Gastrocnemius medialis (tissue), 4 donors: ENCODE results near the gene IQCB1.

Experiments
- CTCF ChIP-seq, 5 experiments: fragments of 450-650 bp in 3 of 5; fragments of 200-600 bp in 2 of 5; sonication (generic) in 2 of 5; IDR thresholded peaks in 4 of 5; conservative IDR thresholded peaks in 1 of 5; 1 replicate in 4 of 5; 2 replicates in 1 of 5; pipeline ENCODE4 v1.5.1; 2016 to 2019; ENCODE audit warnings: antibody characterized with exemption in 5 of 5, mild to moderate bottlenecking in 3 of 5, moderate library complexity in 3 of 5
- POLR2A ChIP-seq, 2 donors: fragments of 450-650 bp; IDR thresholded peaks; one replicate each; pipeline ENCODE4 v1.6.1; 2017; ENCODE audit warnings: antibody characterized with exemption in 2 of 2, mild to moderate bottlenecking in 2 of 2, moderate library complexity in 2 of 2

GRCh38 chr3:121757087-121757811 is 77.6 kb downstream of the IQCB1 start:
- TF ChIP-seq CTCF (IDR thresholded peaks at IDR 0.05 in 4 of 5, conservative IDR thresholded peaks at IDR 0.05 in 1 of 5): no peak
- no peak for TF ChIP-seq POLR2A (IDR thresholded peaks at IDR 0.05)
